PC-3 (cell line): ENCODE measurements around the gene TMPRSS11F. TPM values are rescaled to one million over a fixed set of nuclear protein-coding genes. Genes with fewer than 3 reads are reported as not detected.

Experiments
- ATAC-seq: fragments of 200-7000 bp; cut with Tn5 transposase; 2 replicates; pipeline ENCODE4 v1.9.1; 2020; ENCODE audit warnings: mild to moderate bottlenecking, moderate library complexity
- BruUV-seq: library from RNA; stranded (reverse); fragments of 400-500 nt; replicated peaks from 2 replicates; lab custom pipeline; 2021; lab: Mats Ljungman, UMichigan
- CTCF ChIA-PET: fragments of 300-600 bp; sonication (Branson Sonifier 250); formaldehyde crosslinking; loops from one replicate; lab custom pipeline; 2022; ENCODE audit warnings: antibody characterized with exemption; lab: Charles Lee
- POLR2A ChIA-PET: fragments of 300-600 bp; sonication (Branson Sonifier 250); formaldehyde crosslinking; loops from one replicate; lab custom pipeline; 2022; ENCODE audit warnings: antibody characterized with exemption; ENCODE audit not compliant: unreplicated experiment; lab: Charles Lee
- DNase-seq: peaks from one replicate; pipeline ENCODE4 v3.0.0-alpha.2; 2015
- H2AFZ ChIP-seq: fragments of 300-600 bp; sonication (generic); 2 replicates; pipeline ENCODE4 v1.6.0; 2016; ENCODE audit warnings: antibody characterized with exemption, low read length
- H3F3A ChIP-seq: fragments of 300-600 bp; sonication (generic); one replicate; pipeline ENCODE4 v1.6.0; 2017; ENCODE audit warnings: antibody characterized with exemption, low read length, control low read depth, mild to moderate bottlenecking; ENCODE audit not compliant: unreplicated experiment
- H3K27ac ChIP-seq: fragments of 300-600 bp; sonication (generic); 2 replicates; pipeline ENCODE4 v1.5.1; 2016; ENCODE audit warnings: mild to moderate bottlenecking, low read length
- H3K27me3 ChIP-seq: fragments of 300-600 bp; sonication (generic); 2 replicates; pipeline ENCODE4 v1.6.1; 2016; ENCODE audit warnings: low read length, mixed read lengths
- H3K36me3 ChIP-seq: fragments of 300-600 bp; sonication (generic); 2 replicates; pipeline ENCODE4 v1.6.1; 2016; ENCODE audit warnings: low read depth, mixed run types, low read length, mixed read lengths
- H3K4me1 ChIP-seq: fragments of 300-600 bp; sonication (generic); 2 replicates; pipeline ENCODE4 v1.5.1; 2016; ENCODE audit warnings: low read length; ENCODE audit not compliant: insufficient read depth
- H3K4me2 ChIP-seq: fragments of 300-600 bp; sonication (generic); 2 replicates; pipeline ENCODE4 v1.6.0; 2016; ENCODE audit warnings: low read length
- H3K4me3 ChIP-seq: fragments of 300-600 bp; sonication (generic); 2 replicates; pipeline ENCODE4 v1.5.1; 2016; ENCODE audit warnings: mild to moderate bottlenecking, low read length, mixed read lengths
- H3K79me2 ChIP-seq: fragments of 300-600 bp; sonication (generic); 2 replicates; pipeline ENCODE4 v1.6.1; 2017; ENCODE audit warnings: low read length, mixed read lengths
- H3K9ac ChIP-seq: fragments of 300-600 bp; sonication (generic); 2 replicates; pipeline ENCODE4 v1.6.0; 2016; ENCODE audit warnings: mild to moderate bottlenecking, low read length
- H3K9me2 ChIP-seq: fragments of 300-600 bp; sonication (generic); replicated peaks from 2 replicates; pipeline ENCODE4 v1.6.1; 2016; ENCODE audit warnings: mixed run types, low read length, mixed read lengths
- H3K9me3 ChIP-seq: fragments of 300-600 bp; sonication (generic); 2 replicates; pipeline ENCODE4 v1.6.1; 2016; ENCODE audit warnings: low read length, mixed read lengths
- H4K20me1 ChIP-seq: fragments of 300-600 bp; sonication (generic); 2 replicates; pipeline ENCODE4 v1.6.1; 2016; ENCODE audit warnings: low read length, mixed read lengths
- EZH2 ChIP-seq: fragments of 300-600 bp; sonication (generic); IDR thresholded peaks from one replicate; pipeline ENCODE4 v1.6.1; 2017; ENCODE audit warnings: antibody characterized with exemption, mild to moderate bottlenecking, low read length; ENCODE audit not compliant: unreplicated experiment
- EZH2phosphoT487 ChIP-seq: fragments of 300-600 bp; sonication (generic); IDR thresholded peaks from 2 replicates; pipeline ENCODE4 v1.6.1; 2018; ENCODE audit warnings: mild to moderate bottlenecking, antibody characterized with exemption, low read length, borderline replicate concordance
- intact Hi-C: fragments of 100-400 bp; cut with micrococcal nuclease; formaldehyde crosslinking; loops from 2 replicates; pipeline ENCODE4 v1.9.0; 2023
- total RNA-seq: library from RNA; depleted of rRNA; stranded (reverse); fragments of >200 nt; gene quantifications from 2 replicates; pipeline ENCODE4 v1.2.3, GENCODE V29; 2014; rRNA removed
- TF ChIP-seq, protein P1 (sequence below): fragments of 300-600 bp; sonication (generic); conservative IDR thresholded peaks from 2 replicates; pipeline ENCODE4 v1.5.1; 2017; ENCODE audit warnings: antibody characterized with exemption, low read depth, mild to moderate bottlenecking, low read length

The TMPRSS11F gene
- total RNA-seq, 1 experiment from 2014 or later: not detected

DNA sequence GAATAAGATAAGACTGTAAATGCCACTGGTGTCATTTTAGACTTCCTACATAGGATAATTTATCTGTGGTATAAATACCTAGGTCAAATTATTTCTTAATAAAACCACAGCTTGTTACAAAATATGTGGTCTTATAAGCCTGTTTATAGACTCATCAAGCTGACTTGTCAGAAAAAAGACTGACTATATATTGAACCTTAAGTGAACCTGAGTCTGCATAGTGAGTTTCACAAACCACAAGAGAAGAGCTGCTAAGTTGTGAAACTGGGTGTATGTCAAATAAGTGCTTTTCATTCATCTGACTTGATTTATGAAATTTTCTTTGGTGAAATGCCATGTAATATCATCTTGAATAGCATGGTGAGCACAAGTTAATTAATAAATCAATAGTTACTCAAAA is 118.0 kb downstream of the TMPRSS11F start:
- no TSS peak for BruUV-seq
- Histone ChIP-seq H3F3A (no peaks in the 10 kb centered on the region), H3K4me3 (no peak overlapping the region), H3K9me3 (no peaks in the 10 kb centered on the region), H3K4me1 (no peaks in the 10 kb centered on the region), H3K36me3 (no peaks in the 10 kb centered on the region), H3K9me2 (no peaks in the 10 kb centered on the region), H2AFZ (no peak overlapping the region), H3K27ac (no peak overlapping the region), H3K4me2 (no peak overlapping the region), H3K9ac (no peak overlapping the region), H4K20me1 (no peaks in the 10 kb centered on the region), H3K79me2 (no peaks in the 10 kb centered on the region), H3K27me3 (peaks cover 37% of the 10 kb centered on the region)
- TF ChIP-seq EZH2phosphoT487 (no peak), EZH2 (no peak)
- TF ChIP-seq, protein P1, sequence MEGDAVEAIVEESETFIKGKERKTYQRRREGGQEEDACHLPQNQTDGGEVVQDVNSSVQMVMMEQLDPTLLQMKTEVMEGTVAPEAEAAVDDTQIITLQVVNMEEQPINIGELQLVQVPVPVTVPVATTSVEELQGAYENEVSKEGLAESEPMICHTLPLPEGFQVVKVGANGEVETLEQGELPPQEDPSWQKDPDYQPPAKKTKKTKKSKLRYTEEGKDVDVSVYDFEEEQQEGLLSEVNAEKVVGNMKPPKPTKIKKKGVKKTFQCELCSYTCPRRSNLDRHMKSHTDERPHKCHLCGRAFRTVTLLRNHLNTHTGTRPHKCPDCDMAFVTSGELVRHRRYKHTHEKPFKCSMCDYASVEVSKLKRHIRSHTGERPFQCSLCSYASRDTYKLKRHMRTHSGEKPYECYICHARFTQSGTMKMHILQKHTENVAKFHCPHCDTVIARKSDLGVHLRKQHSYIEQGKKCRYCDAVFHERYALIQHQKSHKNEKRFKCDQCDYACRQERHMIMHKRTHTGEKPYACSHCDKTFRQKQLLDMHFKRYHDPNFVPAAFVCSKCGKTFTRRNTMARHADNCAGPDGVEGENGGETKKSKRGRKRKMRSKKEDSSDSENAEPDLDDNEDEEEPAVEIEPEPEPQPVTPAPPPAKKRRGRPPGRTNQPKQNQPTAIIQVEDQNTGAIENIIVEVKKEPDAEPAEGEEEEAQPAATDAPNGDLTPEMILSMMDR: no peak
- ChIA-PET POLR2A (no interaction called here), CTCF (no interaction called here)
- DNase-seq (no peak), ATAC-seq (no peak)
- intact Hi-C loops: no loop called here

Other genes starting within 250 kb of the TMPRSS11F start
- not detected in 2 replicates for gene TMPRSS11D, start 245.9 kb downstream of the TMPRSS11F start, total RNA-seq
- not detected in 2 replicates for gene TMPRSS11A, start 166.4 kb downstream of the TMPRSS11F start, total RNA-seq
- gene TMPRSS11B, start 115.8 kb upstream of the TMPRSS11F start, total RNA-seq: not detected in 2 replicates
- gene YTHDC1, start 220.2 kb upstream of the TMPRSS11F start, total RNA-seq: 47.6 and 55.5 TPM in 2 replicates